A549 (cell line): ENCODE measurements around the gene AHR. TPM values are rescaled to one million over a fixed set of nuclear protein-coding genes. Genes with fewer than 3 reads are reported as not detected.

Source experiments
- ATAC-seq, 2 experiments: fragments of 200-7000 bp in 1 of 2; fragments of >200 bp in 1 of 2; cut with Nextera tagmentation in 1 of 2; cut with Tn5 transposase in 1 of 2; 3 replicates each; pipeline versions ENCODE4 v1.8.0 to v1.9.1; 2018 to 2020; ENCODE audit warnings: mild to moderate bottlenecking in 1 of 2, moderate library complexity in 1 of 2
- CTCF ChIA-PET: fragments of 300-600 bp; sonication (Branson Sonifier 250); formaldehyde crosslinking; extraction: SDS; loops from one replicate; lab custom pipeline; 2021; ENCODE audit warnings: antibody characterized with exemption, inconsistent platforms; lab: Yijun Ruan, JAX
- POLR2A ChIA-PET: fragments of 350-600 bp; formaldehyde crosslinking; extraction: SDS; loops from one replicate; lab custom pipeline; 2021; ENCODE audit warnings: antibody characterized with exemption, inconsistent platforms; lab: Yijun Ruan, JAX
- DNase-seq, 2 experiments: peaks; one replicate each; pipeline versions ENCODE4 v3.0.0 to v3.0.0-alpha.2; 2011 to 2016; ENCODE audit warnings: low read depth in 1 of 2, low spot score in 1 of 2
- FAIRE-seq: peaks from 2 replicates; lab custom pipeline; 2011; peaks lifted over from hg19 to GRCh38; lab: Jason Lieb, UNC
- H3K27ac ChIP-seq, 2 experiments: fragments of >200 bp; sonication (Bioruptor Twin); formaldehyde crosslinking; 3 replicates each; pipeline ENCODE4 v1.5.1; 2016 to 2017
- H3K4me1 ChIP-seq: fragments of >200 bp; sonication (Bioruptor Twin); formaldehyde crosslinking; 3 replicates; pipeline ENCODE4 v1.6.1; 2016
- H3K4me2 ChIP-seq: fragments of >200 bp; sonication (Bioruptor Twin); formaldehyde crosslinking; 3 replicates; pipeline ENCODE4 v1.6.1; 2016
- H3K4me3 ChIP-seq: fragments of >200 bp; sonication (Bioruptor Twin); formaldehyde crosslinking; 3 replicates; pipeline ENCODE4 v1.5.1; 2016
- H3K9me3 ChIP-seq: fragments of >200 bp; sonication (Bioruptor Twin); formaldehyde crosslinking; 3 replicates; pipeline ENCODE4 v1.6.1; 2016
- CBX8 ChIP-seq: fragments of 200-600 bp; sonication (generic); IDR thresholded peaks from 2 replicates; pipeline ENCODE4 v1.6.1; 2016
- CEBPB ChIP-seq, 2 experiments: fragments of >200 bp in 1 of 2; sonication (Bioruptor Twin) in 1 of 2; formaldehyde crosslinking in 1 of 2; IDR thresholded peaks; 2 replicates each; pipeline ENCODE4 v1.6.1; 2012 to 2016
- CHD2 ChIP-seq: fragments of 150-350 bp; IDR thresholded peaks from 2 replicates; pipeline ENCODE4 v1.6.1; 2014; ENCODE audit warnings: low read length; ENCODE audit not compliant: partially characterized antibody
- EHF ChIP-seq: fragments of 250-450 bp; sonication (Bioruptor Pico); IDR thresholded peaks from 2 replicates; pipeline ENCODE4 v1.5.0; 2020; ENCODE audit warnings: mild to moderate bottlenecking
- EHMT2 ChIP-seq: fragments of 200-600 bp; sonication (generic); IDR thresholded peaks from 2 replicates; pipeline ENCODE4 v1.6.1; 2016; ENCODE audit warnings: antibody characterized with exemption, low read depth, mild to moderate bottlenecking, moderate library complexity
- EP300 ChIP-seq, 2 experiments: fragments of >200 bp; sonication (Bioruptor Twin); formaldehyde crosslinking; IDR thresholded peaks; 2 replicates in 1 of 2; 3 replicates in 1 of 2; pipeline ENCODE4 v1.6.1; 2016 to 2017
- FOSB ChIP-seq: fragments of 250-450 bp; sonication (Bioruptor Pico); IDR thresholded peaks from 2 replicates; pipeline ENCODE4 v1.5.0; 2020; ENCODE audit warnings: mild to moderate bottlenecking, moderate library complexity
- FOSL2 ChIP-seq, 2 experiments: fragments of 450-650 bp in 1 of 2; fragments of >200 bp in 1 of 2; sonication (Bioruptor Twin) in 1 of 2; formaldehyde crosslinking; IDR thresholded peaks; 2 replicates each; pipeline versions ENCODE4 v1.5.0 to v1.6.1; 2016 to 2020; ENCODE audit warnings: mild to moderate bottlenecking in 1 of 2, moderate library complexity in 1 of 2
- FOXS1 ChIP-seq: fragments of 250-450 bp; sonication (Bioruptor Pico); IDR thresholded peaks from 2 replicates; pipeline ENCODE4 v1.5.0; 2020; ENCODE audit warnings: mild to moderate bottlenecking, moderate library complexity
- GATA3 ChIP-seq: IDR thresholded peaks from 2 replicates; pipeline ENCODE4 v1.6.1; 2012; ENCODE audit warnings: borderline replicate concordance
- HDAC2 ChIP-seq: fragments of 200-600 bp; sonication (generic); IDR thresholded peaks from 2 replicates; pipeline ENCODE4 v1.6.1; 2016
- HOXA7 ChIP-seq: fragments of 250-450 bp; sonication (Bioruptor Pico); IDR thresholded peaks from 2 replicates; pipeline ENCODE4 v1.5.0; 2020; ENCODE audit warnings: mild to moderate bottlenecking, moderate library complexity
- HOXB13 ChIP-seq: fragments of 250-450 bp; sonication (Bioruptor Pico); IDR thresholded peaks from 2 replicates; pipeline ENCODE4 v1.5.0; 2020; ENCODE audit warnings: low read depth, mild to moderate bottlenecking, moderate library complexity
- HOXB5 ChIP-seq: fragments of 250-450 bp; sonication (Bioruptor Pico); IDR thresholded peaks from 2 replicates; pipeline ENCODE4 v1.5.0; 2020; ENCODE audit warnings: mild to moderate bottlenecking, moderate library complexity
- JUN ChIP-seq, 2 experiments: fragments of >200 bp; sonication (Bioruptor Twin); formaldehyde crosslinking; IDR thresholded peaks; 2 replicates in 1 of 2; 3 replicates in 1 of 2; pipeline ENCODE4 v1.6.1; 2016 to 2017
- JUNB ChIP-seq: fragments of >200 bp; sonication (Bioruptor Twin); formaldehyde crosslinking; IDR thresholded peaks from 2 replicates; pipeline ENCODE4 v1.6.1; 2016
- MAX ChIP-seq: IDR thresholded peaks from 2 replicates; pipeline ENCODE4 v1.6.1; 2012
- MAZ ChIP-seq: fragments of 150-350 bp; IDR thresholded peaks from 2 replicates; pipeline ENCODE4 v1.6.1; 2014; ENCODE audit warnings: antibody characterized with exemption, low read depth, low read length, borderline replicate concordance
- MYC ChIP-seq: IDR thresholded peaks from 2 replicates; pipeline ENCODE4 v1.6.1; 2012; ENCODE audit warnings: mild to moderate bottlenecking, inconsistent platforms, low read length, improper control_type of control experiment, borderline replicate concordance
- NFE2L2 ChIP-seq: fragments of 150-350 bp; conservative IDR thresholded peaks from 2 replicates; pipeline ENCODE4 v1.6.1; 2014; ENCODE audit warnings: low read length
- PHF8 ChIP-seq: fragments of 200-600 bp; sonication (generic); IDR thresholded peaks from 2 replicates; pipeline ENCODE4 v1.6.1; 2016; ENCODE audit warnings: low read depth, mild to moderate bottlenecking, antibody characterized with exemption, moderate library complexity, borderline replicate concordance
- POLR2AphosphoS2 ChIP-seq: conservative IDR thresholded peaks from 2 replicates; pipeline ENCODE4 v1.6.1; 2012; ENCODE audit warnings: low read length, improper control_type of control experiment, inconsistent platforms
- RAD21 ChIP-seq, 2 experiments: fragments of >200 bp in 1 of 2; sonication (Bioruptor Twin) in 1 of 2; formaldehyde crosslinking in 1 of 2; IDR thresholded peaks in 1 of 2; conservative IDR thresholded peaks in 1 of 2; 2 replicates in 1 of 2; 3 replicates in 1 of 2; pipeline ENCODE4 v1.6.1; 2012 to 2018; ENCODE audit warnings: inconsistent platforms in 1 of 2
- RCOR1 ChIP-seq: fragments of 150-350 bp; IDR thresholded peaks from 2 replicates; pipeline ENCODE4 v1.6.1; 2014; ENCODE audit warnings: antibody characterized with exemption, low read length, low read depth
- RNF2 ChIP-seq: fragments of 200-600 bp; sonication (generic); IDR thresholded peaks from 2 replicates; pipeline ENCODE4 v1.6.1; 2016; ENCODE audit warnings: low read depth, mild to moderate bottlenecking, antibody characterized with exemption, moderate library complexity, borderline replicate concordance
- SMC3 ChIP-seq: fragments of >200 bp; sonication (Bioruptor Twin); formaldehyde crosslinking; IDR thresholded peaks from 3 replicates; pipeline ENCODE4 v1.6.1; 2018; ENCODE audit warnings: inconsistent platforms
- ZC3H11A ChIP-seq: fragments of 450-650 bp; IDR thresholded peaks from 2 replicates; pipeline ENCODE4 v1.6.1; 2014; ENCODE audit warnings: antibody characterized with exemption, mild to moderate bottlenecking
- ZFP36 ChIP-seq: fragments of 450-650 bp; IDR thresholded peaks from 2 replicates; pipeline ENCODE4 v1.6.1; 2014; ENCODE audit warnings: borderline replicate concordance; ENCODE audit not compliant: partially characterized antibody
- ZSCAN20 ChIP-seq: fragments of 250-450 bp; sonication (Bioruptor Pico); IDR thresholded peaks from 2 replicates; pipeline ENCODE4 v1.8.0; 2022; ENCODE audit warnings: mild to moderate bottlenecking, moderate library complexity
- WGBS: methylation state at CpG from one replicate; pipeline ENCODE4 v1.1.6; 2017; ENCODE audit errors: missing lambda C conversion rate; 5-methylcytosine and 5-hydroxymethylcytosine counted together
- polyA plus RNA-seq, 4 experiments: library from polyadenylated mRNA; depleted of rRNA in 3 of 4; stranded (reverse); fragments of >200 nt; fragmentation: RNase III in 1 of 4; extraction: RNeasy Plus Mini Kit Qiagen cat#74134 plus additional on column Dnase treatment in 1 of 4; gene quantifications; 2 replicates in 3 of 4; 3 replicates in 1 of 4; pipeline ENCODE4 v1.2.3, GENCODE V29; 2011 to 2017
- TF ChIP-seq, protein P1 (sequence below): fragments of >200 bp; sonication (Bioruptor Twin); formaldehyde crosslinking; IDR thresholded peaks from 2 replicates; pipeline ENCODE4 v1.6.1; 2016
- TF ChIP-seq, protein P2 (sequence below): IDR thresholded peaks from 2 replicates; pipeline ENCODE4 v1.6.1; 2012
- TF ChIP-seq, protein P3 (sequence below): IDR thresholded peaks from 2 replicates; pipeline ENCODE4 v1.6.1; 2012; ENCODE audit warnings: low read depth, borderline replicate concordance

Gene AHR
- polyA plus RNA-seq, 2 of the 4 experiments (the other 2 are of a cell fraction) = 9.1 to 14.3 TPM

DNA sequence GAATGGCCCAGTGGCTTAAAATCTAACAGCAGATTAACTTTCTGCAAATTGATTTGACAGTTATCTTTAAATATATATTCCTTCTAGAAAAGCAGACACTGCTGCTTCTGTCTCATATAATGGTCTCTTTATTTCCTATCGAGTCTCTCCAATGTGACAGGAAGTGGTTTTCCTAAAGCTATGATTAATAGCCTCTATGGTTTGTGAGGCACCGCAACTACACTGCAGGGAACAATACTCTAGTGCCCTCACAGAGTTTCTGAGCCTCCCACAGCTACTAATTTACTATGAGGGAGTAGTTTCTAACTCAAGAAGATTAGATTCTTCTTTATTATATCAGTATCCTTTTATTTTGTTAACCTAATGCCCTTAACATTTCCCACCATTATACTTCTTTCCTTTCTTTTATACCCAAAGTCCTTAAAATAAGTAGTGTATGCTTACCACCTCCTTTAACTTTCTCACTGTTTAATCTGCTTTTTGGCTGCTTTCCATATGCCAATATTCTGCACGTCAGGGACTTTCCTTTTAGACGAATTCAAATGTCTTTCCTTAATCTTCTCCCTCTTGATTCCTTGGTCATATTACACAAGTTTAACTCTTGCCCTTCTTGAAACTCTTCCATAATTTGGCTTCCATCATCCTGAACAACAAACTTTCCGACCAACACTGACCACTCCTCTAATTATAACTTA lies 23.8 kb upstream of the AHR start:
- H3K4me2 ChIP-seq = no peak overlapping the region

GRCh38 chr7:17275749-17276671 lies 22.4 kb upstream of the AHR start:
- DNase-seq = peak in 1 of 2 experiments; percentile 77
- no peak for FAIRE-seq
- WGBS = 60% methylated on average over 4 of the region's 4 CpGs
- H3K4me3 ChIP-seq = no peak overlapping the region
- ATAC-seq = peak; percentile 97 to 99
- peak overlapping the region; percentile 27 to 65; a peak in 5 of 6 replicates for H3K27ac ChIP-seq
- H3K4me2 ChIP-seq = peak overlapping the region; percentile 22
- POLR2A ChIA-PET = interaction anchor here (0.6 to 2.6 kb wide), 4 partner anchors 23 to 146 kb away, joined by 3 to 20 read pairs (median 4); partner anchors contain the start of gene AHR
- peaks cover 5% of the 10 kb centered on the region for H3K9me3 ChIP-seq
- H3K4me1 ChIP-seq = peaks cover 20% of the 10 kb centered on the region
- CTCF ChIA-PET = interaction anchor here (0.8 to 3.4 kb wide), 7 partner anchors 13 to 293 kb away, joined by 3 to 21 read pairs (median 3); no protein-coding TSS in a partner anchor
- TF ChIP-seq ZFP36 (no peak), HDAC2 (no peak), GATA3 (peak; percentile 88), HOXB13 (CRISPR knock-in tag) (no peak), EHMT2 (no peak), EP300 (IDR thresholded peaks at IDR 0.05) (peak; percentile 57 to 73; a peak in 2 of 5 replicates), ZSCAN20 (no peak), RNF2 (no peak), CBX8 (no peak), POLR2AphosphoS2 (no peak), RAD21 (conservative IDR thresholded peaks at IDR 0.05 in 1 of 2, IDR thresholded peaks at IDR 0.05 in 1 of 2) (peak in 1 of 2 experiments; percentile 3; a peak in 3 of 5 replicates), NFE2L2 (no peak), FOSB (CRISPR knock-in tag) (no peak), ZC3H11A (no peak), JUNB (peak; percentile 94), CEBPB (IDR thresholded peaks at IDR 0.05) (peak; percentile 81 to 84), FOSL2 (IDR thresholded peaks at IDR 0.05) (peak; percentile 72), FOSL2 (CRISPR knock-in tag; IDR thresholded peaks at IDR 0.05) (peak; percentile 80), JUN (IDR thresholded peaks at IDR 0.05) (peak; percentile 28 to 79; a peak in 2 of 5 replicates), PHF8 (no peak), EHF (CRISPR knock-in tag) (no peak)
- TF ChIP-seq, protein P1, sequence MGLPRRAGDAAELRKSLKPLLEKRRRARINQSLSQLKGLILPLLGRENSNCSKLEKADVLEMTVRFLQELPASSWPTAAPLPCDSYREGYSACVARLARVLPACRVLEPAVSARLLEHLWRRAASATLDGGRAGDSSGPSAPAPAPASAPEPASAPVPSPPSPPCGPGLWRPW = peak; percentile 71
- TF ChIP-seq, protein P2, sequence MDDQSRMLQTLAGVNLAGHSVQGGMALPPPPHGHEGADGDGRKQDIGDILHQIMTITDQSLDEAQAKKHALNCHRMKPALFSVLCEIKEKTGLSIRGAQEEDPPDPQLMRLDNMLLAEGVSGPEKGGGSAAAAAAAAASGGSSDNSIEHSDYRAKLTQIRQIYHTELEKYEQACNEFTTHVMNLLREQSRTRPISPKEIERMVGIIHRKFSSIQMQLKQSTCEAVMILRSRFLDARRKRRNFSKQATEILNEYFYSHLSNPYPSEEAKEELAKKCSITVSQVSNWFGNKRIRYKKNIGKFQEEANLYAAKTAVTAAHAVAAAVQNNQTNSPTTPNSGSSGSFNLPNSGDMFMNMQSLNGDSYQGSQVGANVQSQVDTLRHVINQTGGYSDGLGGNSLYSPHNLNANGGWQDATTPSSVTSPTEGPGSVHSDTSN = no peak

More for the DNA sequence above, 23.8 kb upstream of the AHR start:
- Histone ChIP-seq H3K4me3 (no peak overlapping the region), H3K9me3 (peaks cover 18% of the 10 kb centered on the region), H3K4me1 (peaks cover 20% of the 10 kb centered on the region), H3K27ac (no peak overlapping the region; a peak in 1 of 6 replicates)
- ChIA-PET POLR2A (interaction anchor here (1.4 kb wide), 1 partner anchor 35 kb away, joined by 3 read pairs; no protein-coding TSS in a partner anchor), CTCF (interaction anchor here (3.4 kb wide), 1 partner anchor 291 kb away, joined by 21 read pairs; no protein-coding TSS in a partner anchor)
- 78% methylated on average over 5 of the region's 5 CpGs for WGBS
- DNase-seq (no peak), ATAC-seq (no peak), FAIRE-seq (no peak)
- TF ChIP-seq EHMT2 (no peak), HOXB13 (CRISPR knock-in tag) (no peak), FOXS1 (CRISPR knock-in tag) (no peak), RCOR1 (no peak), JUNB (no peak), CHD2 (no peak), HOXA7 (no peak), MAX (no peak), MYC (no peak), PHF8 (no peak), MAZ (no peak), JUN (IDR thresholded peaks at IDR 0.05) (no peak), SMC3 (no peak), HOXB5 (no peak)
- TF ChIP-seq, protein P1 = no peak
- TF ChIP-seq, protein P3, sequence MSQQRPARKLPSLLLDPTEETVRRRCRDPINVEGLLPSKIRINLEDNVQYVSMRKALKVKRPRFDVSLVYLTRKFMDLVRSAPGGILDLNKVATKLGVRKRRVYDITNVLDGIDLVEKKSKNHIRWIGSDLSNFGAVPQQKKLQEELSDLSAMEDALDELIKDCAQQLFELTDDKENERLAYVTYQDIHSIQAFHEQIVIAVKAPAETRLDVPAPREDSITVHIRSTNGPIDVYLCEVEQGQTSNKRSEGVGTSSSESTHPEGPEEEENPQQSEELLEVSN = no peak
